ENCODE data around the gene BMP5. TPM values are rescaled to one million over a fixed set of nuclear protein-coding genes. Genes with fewer than 3 reads are reported as not detected.

Gene BMP5
- total and polyA plus RNA-seq, 2 donors (not counting 3 experiments of a cell fraction or from before 2014, with no cell fraction given), result not detected

DNA sequence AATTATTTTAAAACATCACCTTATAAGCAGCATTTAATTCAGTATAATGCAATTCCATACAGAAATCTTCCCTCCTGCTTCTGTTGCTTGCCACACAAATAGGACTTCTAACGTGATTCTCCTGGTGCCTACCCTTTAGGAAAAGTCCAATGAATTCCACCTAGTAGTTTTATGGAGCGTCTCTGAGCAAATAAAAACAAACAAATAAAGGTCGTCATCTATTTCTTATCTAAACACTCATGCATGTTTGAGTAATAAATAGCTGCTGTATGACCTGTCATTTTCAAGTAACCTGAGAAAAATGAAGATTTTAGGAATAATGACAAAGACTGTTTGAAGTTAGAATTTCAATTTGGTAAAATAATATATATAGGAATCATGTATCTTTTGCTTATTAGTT lies 102.7 kb downstream of the BMP5 start:
- DNase-seq (ENCODE audit: low read depth, low spot score) (no peak), FAIRE-seq (no peak)
- no peaks in the 10 kb centered on the region for H3K36me3 ChIP-seq (ENCODE audit: control insufficient read depth in 2 of 2, extremely low read depth in 1 of 2, insufficient read depth in 2 of 2, low read length in 2 of 2)
- no peak overlapping the region for H3K27ac ChIP-seq (ENCODE audit: insufficient read depth, low read depth, low read length)
- no peak for TF ChIP-seq MYC (IDR thresholded peaks at IDR 0.05; ENCODE audit: low read depth, low read length)
- no peak overlapping the region for H3K4me3 ChIP-seq (replicated peaks in 1 of 3; ENCODE audit: insufficient read depth in 1 of 3, low read depth in 1 of 3, low read length in 3 of 3)
- CTCF ChIA-PET, result interaction anchor here (0.7 to 1.2 kb wide), 3 partner anchors 15 to 63 kb away, joined by 3 to 5 read pairs (median 3); no protein-coding TSS in a partner anchor
- dilution Hi-C loops (cut with MboI; ENCODE audit: extremely low pct_ligation_motif_present, low sequenced_read_pairs) (no loop called here), intact Hi-C loops (cut with micrococcal nuclease) (no loop called here)
- no peaks in the 10 kb centered on the region for H3K9me1 ChIP-seq (replicated peaks; ENCODE audit: control insufficient read depth, extremely low read depth, insufficient read depth, low read length)
- POLR2A ChIA-PET, result no interaction called here
- no peak overlapping the region for H2AFZ ChIP-seq (ENCODE audit: low read depth, low read length)
- no peaks in the 10 kb centered on the region for H3K9me3 ChIP-seq (replicated peaks; ENCODE audit: control insufficient read depth, insufficient read depth, low read length)
- H4K20me1 ChIP-seq (replicated peaks; ENCODE audit: control insufficient read depth, extremely low read depth, insufficient read depth, low read length), result no peaks in the 10 kb centered on the region
- BruUV-seq (replicated peaks), result no TSS peak
- no peaks in the 10 kb centered on the region for H3K4me1 ChIP-seq (ENCODE audit: control insufficient read depth, extremely low read depth, insufficient read depth, low read length)
- H3K79me2 ChIP-seq (ENCODE audit: control insufficient read depth, insufficient read depth, low read length), result no peaks in the 10 kb centered on the region
- H3K27me3 ChIP-seq (ENCODE audit: control insufficient read depth in 2 of 2, insufficient read depth in 2 of 2, low read length in 2 of 2), result no peaks in the 10 kb centered on the region
- H3K4me2 ChIP-seq (ENCODE audit: insufficient read depth, low read length), result no peak overlapping the region
- H3K9ac ChIP-seq (replicated peaks; ENCODE audit: extremely low read depth, insufficient read depth, low read length), result no peak overlapping the region

DNA sequence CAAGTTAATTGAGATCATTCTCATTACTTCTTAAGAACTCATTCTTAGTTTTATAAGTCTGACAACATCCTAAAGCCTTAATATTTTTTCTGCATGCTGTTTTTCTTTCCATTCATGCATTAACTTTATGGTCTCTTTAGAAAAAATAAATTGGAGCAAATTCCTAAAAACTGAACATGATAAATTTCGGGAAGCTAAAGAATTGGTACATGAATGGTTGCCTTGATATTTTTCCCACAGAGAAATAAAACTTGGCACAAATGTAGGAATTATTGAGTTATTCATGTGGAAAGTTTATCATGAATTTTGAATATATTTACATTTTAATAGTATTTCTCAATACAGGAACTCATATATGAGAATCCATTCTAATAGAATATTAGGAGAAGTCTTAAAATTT lies 115.9 kb downstream of the BMP5 start:
- Histone ChIP-seq H4K20me1 (replicated peaks; ENCODE audit: control insufficient read depth, extremely low read depth, insufficient read depth, low read length) (no peaks in the 10 kb centered on the region), H3K36me3 (ENCODE audit: control insufficient read depth in 2 of 2, extremely low read depth in 1 of 2, insufficient read depth in 2 of 2, low read length in 2 of 2) (no peaks in the 10 kb centered on the region), H3K4me2 (ENCODE audit: insufficient read depth, low read length) (no peak overlapping the region), H3K4me1 (ENCODE audit: control insufficient read depth, extremely low read depth, insufficient read depth, low read length) (no peaks in the 10 kb centered on the region), H3K27me3 (ENCODE audit: control insufficient read depth in 2 of 2, insufficient read depth in 2 of 2, low read length in 2 of 2) (no peaks in the 10 kb centered on the region), H3K27ac (ENCODE audit: insufficient read depth, low read depth, low read length) (no peak overlapping the region), H3K9ac (replicated peaks; ENCODE audit: extremely low read depth, insufficient read depth, low read length) (no peak overlapping the region), H3K79me2 (ENCODE audit: control insufficient read depth, insufficient read depth, low read length) (no peaks in the 10 kb centered on the region), H3K4me3 (replicated peaks in 1 of 3; ENCODE audit: insufficient read depth in 1 of 3, low read depth in 1 of 3, low read length in 3 of 3) (no peak overlapping the region), H3K9me1 (replicated peaks; ENCODE audit: control insufficient read depth, extremely low read depth, insufficient read depth, low read length) (no peaks in the 10 kb centered on the region), H2AFZ (ENCODE audit: low read depth, low read length) (no peak overlapping the region), H3K9me3 (replicated peaks; ENCODE audit: control insufficient read depth, insufficient read depth, low read length) (no peaks in the 10 kb centered on the region)
- FAIRE-seq (no peak), DNase-seq (ENCODE audit: low read depth, low spot score) (no peak)
- TF ChIP-seq MYC (IDR thresholded peaks at IDR 0.05; ENCODE audit: low read depth, low read length), result no peak
- no peak for TF ChIP-seq POLR2A (IDR thresholded peaks at IDR 0.05; ENCODE audit: low read depth, low read length)
- no peak for TF ChIP-seq FOS (IDR thresholded peaks at IDR 0.05; ENCODE audit: borderline replicate concordance, insufficient read depth, low read length)
- TF ChIP-seq, protein P1, sequence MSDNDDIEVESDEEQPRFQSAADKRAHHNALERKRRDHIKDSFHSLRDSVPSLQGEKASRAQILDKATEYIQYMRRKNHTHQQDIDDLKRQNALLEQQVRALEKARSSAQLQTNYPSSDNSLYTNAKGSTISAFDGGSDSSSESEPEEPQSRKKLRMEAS (IDR thresholded peaks at IDR 0.05; ENCODE audit: insufficient read depth, insufficient read length), result no peak
- no peak for TF ChIP-seq JUN (IDR thresholded peaks at IDR 0.05; ENCODE audit: borderline replicate concordance, insufficient read depth, insufficient read length, low read depth)
- TF ChIP-seq GATA2 (IDR thresholded peaks at IDR 0.05; ENCODE audit: insufficient read depth, insufficient read length, low read depth, low read length), result no peak
- no peak for TF ChIP-seq EZH2 (IDR thresholded peaks at IDR 0.05; ENCODE audit: borderline replicate concordance, low read depth, low read length, severe bottlenecking)
- TF ChIP-seq, protein P2, sequence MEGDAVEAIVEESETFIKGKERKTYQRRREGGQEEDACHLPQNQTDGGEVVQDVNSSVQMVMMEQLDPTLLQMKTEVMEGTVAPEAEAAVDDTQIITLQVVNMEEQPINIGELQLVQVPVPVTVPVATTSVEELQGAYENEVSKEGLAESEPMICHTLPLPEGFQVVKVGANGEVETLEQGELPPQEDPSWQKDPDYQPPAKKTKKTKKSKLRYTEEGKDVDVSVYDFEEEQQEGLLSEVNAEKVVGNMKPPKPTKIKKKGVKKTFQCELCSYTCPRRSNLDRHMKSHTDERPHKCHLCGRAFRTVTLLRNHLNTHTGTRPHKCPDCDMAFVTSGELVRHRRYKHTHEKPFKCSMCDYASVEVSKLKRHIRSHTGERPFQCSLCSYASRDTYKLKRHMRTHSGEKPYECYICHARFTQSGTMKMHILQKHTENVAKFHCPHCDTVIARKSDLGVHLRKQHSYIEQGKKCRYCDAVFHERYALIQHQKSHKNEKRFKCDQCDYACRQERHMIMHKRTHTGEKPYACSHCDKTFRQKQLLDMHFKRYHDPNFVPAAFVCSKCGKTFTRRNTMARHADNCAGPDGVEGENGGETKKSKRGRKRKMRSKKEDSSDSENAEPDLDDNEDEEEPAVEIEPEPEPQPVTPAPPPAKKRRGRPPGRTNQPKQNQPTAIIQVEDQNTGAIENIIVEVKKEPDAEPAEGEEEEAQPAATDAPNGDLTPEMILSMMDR (IDR thresholded peaks at IDR 0.05; ENCODE audit: extremely low read depth in 1 of 2, insufficient read depth in 1 of 2, low read depth in 1 of 2, low read length in 2 of 2), result no peak
- TF ChIP-seq POLR2AphosphoS5 (IDR thresholded peaks at IDR 0.05; ENCODE audit: insufficient read depth, low read depth, low read length), result no peak
- dilution Hi-C loops (cut with MboI; ENCODE audit: extremely low pct_ligation_motif_present, low sequenced_read_pairs) (no loop called here), intact Hi-C loops (cut with micrococcal nuclease) (no loop called here)
- no TSS peak for BruUV-seq (replicated peaks)
- ChIA-PET CTCF (no interaction called here), POLR2A (no interaction called here)

Measured in endothelial cell of umbilical vein (primary cell).